HEK293T (cell line): ENCODE data around the gene PBX4.

Experiments used
- CTCF ChIA-PET: fragments of 350-600 bp; formaldehyde crosslinking; extraction: SDS; loops from one replicate; lab custom pipeline; 2021; ENCODE audit warnings: antibody characterized with exemption, inconsistent platforms; lab: Yijun Ruan, JAX
- POLR2A ChIA-PET: fragments of 350-600 bp; formaldehyde crosslinking; extraction: SDS; loops from one replicate; lab custom pipeline; 2020; ENCODE audit warnings: antibody characterized with exemption, inconsistent platforms; lab: Yijun Ruan, JAX
- DNase-seq: peaks from one replicate; pipeline ENCODE4 v3.0.0; 2012; ENCODE audit warnings: mixed read lengths; ENCODE audit errors: extremely low spot score
- ARNT ChIP-seq: fragments of 450-650 bp; IDR thresholded peaks from 2 replicates; pipeline ENCODE4 v1.6.1; 2017; ENCODE audit warnings: mild to moderate bottlenecking
- BHLHE40 ChIP-seq: fragments of 450-650 bp; IDR thresholded peaks from 2 replicates; pipeline ENCODE4 v1.6.1; 2016; ENCODE audit warnings: mild to moderate bottlenecking, moderate library complexity, borderline replicate concordance
- CTBP1 ChIP-seq: fragments of 450-650 bp; IDR thresholded peaks from 2 replicates; pipeline ENCODE4 v1.6.1; 2016; ENCODE audit warnings: borderline replicate concordance
- ELF4 ChIP-seq: fragments of 450-650 bp; IDR thresholded peaks from 2 replicates; pipeline ENCODE4 v1.6.1; 2017; ENCODE audit warnings: antibody characterized with exemption
- FOXA1 ChIP-seq: fragments of 450-650 bp; IDR thresholded peaks from 2 replicates; pipeline ENCODE4 v1.6.1; 2016; ENCODE audit warnings: mild to moderate bottlenecking
- FOXK2 ChIP-seq: fragments of 450-650 bp; IDR thresholded peaks from 2 replicates; pipeline ENCODE4 v1.6.1; 2016; ENCODE audit warnings: mild to moderate bottlenecking
- FOXM1 ChIP-seq: fragments of 450-650 bp; IDR thresholded peaks from 2 replicates; pipeline ENCODE4 v1.6.1; 2017; ENCODE audit warnings: mild to moderate bottlenecking, borderline replicate concordance
- HDGF ChIP-seq: fragments of 450-650 bp; IDR thresholded peaks from 2 replicates; pipeline ENCODE4 v1.6.1; 2017; ENCODE audit warnings: antibody characterized with exemption, borderline replicate concordance
- L3MBTL2 ChIP-seq: fragments of 450-650 bp; conservative IDR thresholded peaks from 2 replicates; pipeline ENCODE4 v1.6.1; 2016; ENCODE audit warnings: mild to moderate bottlenecking
- LEF1 ChIP-seq: fragments of 450-650 bp; IDR thresholded peaks from 2 replicates; pipeline ENCODE4 v1.6.1; 2017; ENCODE audit warnings: mild to moderate bottlenecking, borderline replicate concordance
- NFRKB ChIP-seq: fragments of 450-650 bp; IDR thresholded peaks from 2 replicates; pipeline ENCODE4 v1.6.1; 2016; ENCODE audit warnings: mild to moderate bottlenecking, moderate library complexity
- SP1 ChIP-seq: fragments of 450-650 bp; IDR thresholded peaks from 2 replicates; pipeline ENCODE4 v1.6.1; 2017
- SUZ12 ChIP-seq: fragments of 450-650 bp; IDR thresholded peaks from 2 replicates; pipeline ENCODE4 v1.6.1; 2016; ENCODE audit warnings: mild to moderate bottlenecking
- TARDBP ChIP-seq: fragments of 450-650 bp; IDR thresholded peaks from 2 replicates; pipeline ENCODE4 v1.6.1; 2016
- ZNF384 ChIP-seq: fragments of 450-650 bp; IDR thresholded peaks from 2 replicates; pipeline ENCODE4 v1.6.1; 2016
- TF ChIP-seq, protein P1 (sequence below): fragments of 450-650 bp; IDR thresholded peaks from 2 replicates; pipeline ENCODE4 v1.6.1; 2016

Gene PBX4

DNA sequence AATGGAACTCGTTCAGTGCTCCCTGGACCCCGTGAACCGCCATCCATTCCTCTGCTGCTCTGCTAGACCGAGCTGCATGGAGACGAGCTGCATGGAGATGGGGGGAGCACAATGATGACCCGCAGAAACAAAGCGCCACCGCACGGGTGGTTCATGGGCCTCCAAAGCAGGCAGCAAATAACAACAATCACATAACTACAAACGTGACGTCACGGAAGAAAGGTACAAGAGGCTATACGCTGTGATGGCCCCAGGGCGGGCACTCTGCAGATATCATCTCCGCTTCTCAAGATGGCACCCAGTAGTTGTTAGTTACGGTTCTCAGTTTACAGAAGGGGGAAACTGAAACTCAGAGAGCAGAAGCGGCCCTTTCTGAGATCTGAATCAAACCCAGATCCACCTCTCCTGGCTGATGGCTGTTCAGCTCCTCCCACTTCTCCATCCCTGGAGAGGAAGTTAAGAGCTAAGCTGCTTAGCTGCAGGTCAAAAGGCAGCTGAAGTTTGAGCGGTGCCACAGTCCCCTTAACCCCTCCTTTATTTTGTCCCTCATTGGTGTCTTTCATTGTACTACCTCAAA is 43.3 kb upstream of the PBX4 start:
- CTCF ChIA-PET, result no interaction called here
- POLR2A ChIA-PET, result interaction anchor here (1.3 to 1.7 kb wide), 2 partner anchors 10 to 44 kb away, joined by 3 to 7 read pairs; no protein-coding TSS in a partner anchor

DNA sequence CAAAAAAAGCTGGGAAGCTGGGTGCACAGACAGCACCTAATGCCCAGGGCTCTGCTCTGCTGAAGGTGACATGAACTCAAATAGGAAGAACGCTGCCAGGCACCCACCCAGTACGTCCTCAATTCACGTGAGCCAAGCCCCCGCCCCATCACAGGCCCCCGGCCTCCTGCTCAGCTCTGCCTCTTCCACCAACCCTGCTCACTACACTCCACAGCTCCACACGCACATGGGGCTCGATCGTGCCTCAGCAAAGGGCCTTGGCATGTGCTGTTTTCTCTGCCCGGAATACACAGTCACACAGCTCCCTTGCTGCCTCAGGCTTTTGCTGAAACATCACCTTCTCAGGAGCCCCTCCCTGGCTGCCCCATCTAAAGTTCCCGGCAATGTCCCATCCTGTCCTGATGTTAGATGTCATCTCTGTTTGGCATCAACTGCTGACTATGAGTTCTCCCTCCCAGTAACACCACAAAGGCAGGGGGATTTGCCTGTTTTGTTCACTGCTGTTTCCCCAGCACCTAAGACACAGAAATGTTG is 42.7 kb upstream of the PBX4 start:
- ChIA-PET CTCF (interaction anchor here (0.7 kb wide), 1 partner anchor 25 kb away, joined by 3 read pairs; no protein-coding TSS in a partner anchor), POLR2A (interaction anchor here (1.7 kb wide), 1 partner anchor 10 kb away, joined by 7 read pairs; no protein-coding TSS in a partner anchor)
- DNase-seq, result peak; percentile 3
- no peak for TF ChIP-seq ELF4

More for the DNA sequence above, 43.3 kb upstream of the PBX4 start:
- TF ChIP-seq LEF1 (no peak), ELF4 (no peak), FOXM1 (no peak), TARDBP (no peak), ARNT (no peak), HDGF (no peak)
- TF ChIP-seq, protein P1, sequence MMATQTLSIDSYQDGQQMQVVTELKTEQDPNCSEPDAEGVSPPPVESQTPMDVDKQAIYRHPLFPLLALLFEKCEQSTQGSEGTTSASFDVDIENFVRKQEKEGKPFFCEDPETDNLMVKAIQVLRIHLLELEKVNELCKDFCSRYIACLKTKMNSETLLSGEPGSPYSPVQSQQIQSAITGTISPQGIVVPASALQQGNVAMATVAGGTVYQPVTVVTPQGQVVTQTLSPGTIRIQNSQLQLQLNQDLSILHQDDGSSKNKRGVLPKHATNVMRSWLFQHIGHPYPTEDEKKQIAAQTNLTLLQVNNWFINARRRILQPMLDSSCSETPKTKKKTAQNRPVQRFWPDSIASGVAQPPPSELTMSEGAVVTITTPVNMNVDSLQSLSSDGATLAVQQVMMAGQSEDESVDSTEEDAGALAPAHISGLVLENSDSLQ, result no peak
- peak; percentile 5 for DNase-seq

DNA sequence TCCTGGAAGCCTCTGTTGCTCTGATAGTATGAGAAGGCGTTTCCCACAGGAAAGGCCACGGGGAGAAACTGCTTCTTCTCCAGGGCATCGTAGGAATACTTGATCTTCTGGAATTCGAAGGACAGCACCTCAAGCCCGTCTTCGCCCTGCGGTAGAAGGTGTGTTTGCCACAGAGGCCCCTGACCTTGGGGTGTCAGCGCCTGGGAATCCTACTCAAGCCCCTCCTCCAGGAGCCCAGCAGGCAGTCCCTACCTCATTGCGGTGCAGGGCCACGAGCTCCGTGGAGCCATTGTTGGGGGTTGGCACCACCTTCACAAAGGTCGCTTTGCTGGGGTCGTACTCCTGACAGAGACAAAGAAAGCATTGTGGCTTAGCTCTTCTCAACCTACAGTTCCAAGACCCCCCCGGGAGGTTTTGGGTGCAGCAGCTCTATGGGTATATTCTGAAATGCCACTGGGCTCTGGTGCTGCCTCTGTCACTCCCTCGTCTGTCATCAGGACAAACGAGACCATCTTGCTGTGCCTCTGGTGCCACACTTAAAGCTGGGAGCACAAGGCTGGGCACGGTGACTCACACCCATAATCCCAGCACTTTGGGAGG is 41.3 kb upstream of the PBX4 start:
- ChIA-PET CTCF (no interaction called here), POLR2A (no interaction called here)
- no peak for TF ChIP-seq FOXM1
- no peak for TF ChIP-seq TARDBP
- TF ChIP-seq, protein P1, result no peak
- no peak for TF ChIP-seq FOXK2
- no peak for DNase-seq

DNA sequence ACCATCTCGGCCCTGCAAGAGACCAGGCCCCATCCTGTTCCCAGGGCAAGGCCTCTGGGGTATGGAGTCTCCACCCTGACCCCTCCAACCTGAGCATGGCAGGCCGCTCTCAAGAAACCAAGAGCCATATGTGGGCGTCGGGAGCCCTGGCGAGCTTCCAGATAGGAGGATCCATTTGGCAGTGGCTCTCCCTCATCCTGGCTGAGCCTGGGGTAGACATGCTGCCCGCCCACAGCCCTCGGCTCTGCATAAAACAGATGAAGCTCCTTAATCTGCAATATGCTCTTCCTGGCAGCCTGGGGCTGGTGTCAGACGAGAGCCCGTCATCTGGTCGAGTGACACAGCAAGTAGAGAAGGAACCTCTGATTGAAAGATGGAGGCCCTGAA is 38.9 kb upstream of the PBX4 start:
- CTCF ChIA-PET, result no interaction called here
- TF ChIP-seq ARNT, result no peak
- no peak for TF ChIP-seq NFRKB
- no peak for TF ChIP-seq CTBP1
- no peak for TF ChIP-seq FOXA1
- no peak for TF ChIP-seq SP1
- no peak for TF ChIP-seq L3MBTL2
- no peak for TF ChIP-seq ELF4
- TF ChIP-seq TARDBP, result no peak
- no peak for TF ChIP-seq SUZ12
- TF ChIP-seq HDGF, result no peak
- TF ChIP-seq FOXK2, result no peak
- no peak for TF ChIP-seq ZNF384
- TF ChIP-seq FOXM1, result no peak
- TF ChIP-seq LEF1, result no peak
- TF ChIP-seq, protein P1, result no peak
- TF ChIP-seq BHLHE40, result no peak
- POLR2A ChIA-PET, result no interaction called here
- no peak for DNase-seq

DNA sequence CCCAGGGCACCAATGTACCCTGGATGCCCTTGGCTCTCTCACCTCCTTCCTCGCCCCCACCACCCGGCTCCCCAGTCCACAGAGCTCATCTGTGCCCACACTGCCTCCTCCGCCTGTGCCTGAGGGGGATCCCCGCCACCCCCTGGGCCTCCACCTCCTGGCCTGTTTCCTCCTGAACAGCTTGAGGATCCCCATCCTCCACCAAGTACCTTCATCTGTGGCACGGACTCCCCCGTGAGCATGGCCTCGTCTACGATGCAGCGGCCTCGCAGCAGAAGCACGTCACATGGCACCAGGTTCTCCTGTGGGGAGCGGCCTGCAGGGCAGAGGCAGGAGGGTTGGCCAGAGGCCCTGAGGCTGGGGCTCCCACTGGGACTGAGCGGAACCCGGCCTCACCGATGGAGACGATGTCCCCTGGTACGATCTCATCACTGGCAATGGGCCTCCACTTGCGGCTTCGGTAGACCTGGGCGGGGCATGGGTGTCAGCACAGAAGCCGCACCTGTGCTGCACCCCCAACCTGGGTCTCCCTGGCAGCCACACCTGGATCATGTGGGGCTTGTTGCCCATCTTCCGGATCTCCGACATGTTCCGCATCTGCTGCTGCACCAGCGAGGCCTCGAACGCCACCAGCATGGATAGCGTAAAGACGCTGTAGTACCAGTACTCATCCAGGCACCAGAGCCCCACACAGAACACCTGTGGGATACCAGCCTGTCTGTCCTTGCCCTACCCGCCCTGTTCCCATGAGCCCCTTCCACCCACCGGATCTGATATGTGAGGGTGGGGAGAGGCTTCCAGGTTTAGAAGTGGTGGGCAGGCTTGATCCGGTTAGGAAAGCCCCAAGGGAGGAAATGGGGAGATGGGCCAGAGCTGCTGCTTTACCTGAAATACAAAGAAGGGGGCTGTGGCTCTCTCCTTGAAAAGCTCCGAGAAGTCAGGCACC is 38.2 kb upstream of the PBX4 start:
- TF ChIP-seq HDGF, result no peak
- ChIA-PET POLR2A (no interaction called here), CTCF (no interaction called here)
- DNase-seq, result no peak

DNA sequence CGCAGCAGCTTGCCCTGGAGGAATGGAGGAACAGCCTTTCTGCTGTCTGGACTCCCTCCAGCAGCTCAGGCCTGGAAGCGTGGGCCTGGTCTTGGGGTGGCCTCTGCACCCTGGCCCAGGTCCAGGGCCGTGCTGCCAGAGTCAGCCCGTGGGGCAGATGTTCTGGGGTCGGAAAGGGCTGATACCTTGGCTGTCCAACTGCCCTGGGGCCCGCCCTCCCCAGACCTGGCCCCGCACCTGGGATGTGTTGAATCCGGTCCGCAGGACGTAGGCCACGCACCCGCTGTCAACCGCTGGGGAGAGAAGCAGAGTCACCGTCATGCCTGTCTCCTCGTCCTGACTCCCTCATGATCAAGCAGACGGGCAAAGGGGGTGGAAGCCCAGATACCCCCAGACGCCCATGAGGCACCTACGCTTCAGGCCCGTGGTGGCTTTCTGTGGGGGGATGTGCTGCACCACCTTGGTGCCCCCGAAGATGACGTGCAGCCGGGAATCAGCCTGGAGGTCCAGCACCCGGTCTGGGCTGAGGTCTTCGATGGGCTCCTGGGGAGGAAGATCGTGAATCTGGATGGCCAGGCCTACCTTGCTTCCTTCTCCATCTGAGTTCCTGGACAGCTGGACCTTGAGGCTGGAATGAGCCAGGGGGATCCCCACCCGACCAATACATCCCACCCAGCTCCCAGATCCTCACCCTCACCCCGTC is 37.3 kb upstream of the PBX4 start:
- DNase-seq, result no peak
- POLR2A ChIA-PET, result no interaction called here
- TF ChIP-seq FOXM1 (no peak), FOXK2 (no peak), LEF1 (no peak), BHLHE40 (no peak), ELF4 (no peak), CTBP1 (no peak), ZNF384 (no peak), TARDBP (no peak), SP1 (no peak), ARNT (no peak), L3MBTL2 (no peak), FOXA1 (no peak), SUZ12 (no peak)
- CTCF ChIA-PET, result no interaction called here
